Left colon (tissue), 2 donors: Measurements from ENCODE around the gene CCDC185. TPM values are rescaled to one million over a fixed set of nuclear protein-coding genes. Genes with fewer than 3 reads are reported as not detected.
A peak's percentile ranks its signal among the peaks of the same experiment; 100 is the strongest.

Source experiments
- ATAC-seq: fragments of 200-7000 bp; cut with Tn5 transposase; one replicate; pipeline ENCODE4 v1.9.1; 2020; ENCODE audit warnings: mild to moderate bottlenecking, moderate library complexity
- DNase-seq, 2 donors: peaks; one replicate each; pipeline ENCODE4 v3.0.0-alpha.2; 2020
- intact Hi-C, 2 donors: fragments of 100-400 bp; cut with DNase I in 1 of 2; cut with micrococcal nuclease in 1 of 2; formaldehyde crosslinking; loops; one replicate each; pipeline versions ENCODE4 v1.11.2 to v1.14.0; 2022; cut with DNase I, micrococcal nuclease
- total RNA-seq, 2 donors: library from RNA; stranded (reverse); fragmentation: NEBNext Ultra II Directional; extraction: Animal tissue kit (Norgen Biotek cat#: 25700); gene quantifications; one replicate each; pipeline ENCODE4 v1.2.1, GENCODE V29; 2021
- donor health status: DM: no; HTN: no; CAD: no.
- donor health status: DM: yes; HTN: yes; CAD: no.

Gene CCDC185
- total RNA-seq, 2 donors from 2014 or later, result not detected

GRCh38 chr1:223423641-223424233 lies 30.5 kb downstream of the CCDC185 start:
- intact Hi-C loops, result no loop called here
- ATAC-seq (no peak), DNase-seq (no peak)

DNA sequence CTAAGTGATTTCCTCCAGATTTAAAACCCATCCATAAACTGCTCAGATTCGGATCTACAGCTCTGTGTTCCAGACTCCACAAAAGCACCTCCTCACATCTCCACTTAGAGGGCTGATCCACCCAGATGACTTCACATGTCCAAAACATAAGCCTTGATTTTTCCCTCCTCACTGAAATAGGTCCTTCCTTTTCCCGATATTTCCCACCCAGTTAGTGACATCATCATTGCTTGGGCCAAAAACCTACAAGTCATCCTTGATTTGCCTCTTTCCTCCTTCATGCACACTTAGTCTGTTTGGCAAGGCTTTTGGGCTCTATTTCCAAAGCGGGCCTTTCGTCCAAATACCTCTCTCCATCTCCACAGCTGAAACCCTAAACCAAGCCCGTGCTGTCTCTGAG lies 32.3 kb downstream of the CCDC185 start:
- DNase-seq (no peak), ATAC-seq (no peak)
- intact Hi-C loops, result no loop called here

DNA sequence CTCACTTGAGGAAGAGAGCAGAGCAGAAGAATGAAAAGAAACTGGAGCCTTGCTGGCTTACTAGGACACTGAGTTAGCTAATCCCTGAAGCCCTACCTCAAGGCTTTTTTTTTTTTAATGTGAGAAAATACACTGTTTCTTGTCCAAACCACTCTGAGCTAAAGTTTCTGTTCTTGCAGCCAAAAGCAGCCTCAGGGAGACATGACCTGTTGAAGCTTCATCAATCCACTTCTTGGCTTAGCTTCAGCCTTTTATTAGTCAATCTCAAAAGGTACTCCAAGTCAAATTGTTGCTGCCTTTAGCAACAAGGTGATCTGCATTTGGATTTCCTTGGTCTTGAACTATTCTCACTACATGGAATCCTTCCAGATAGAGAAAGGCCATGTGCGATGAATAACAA lies 33.7 kb downstream of the CCDC185 start:
- DNase-seq, result no peak
- no peak for ATAC-seq
- intact Hi-C loops, result no loop called here

DNA sequence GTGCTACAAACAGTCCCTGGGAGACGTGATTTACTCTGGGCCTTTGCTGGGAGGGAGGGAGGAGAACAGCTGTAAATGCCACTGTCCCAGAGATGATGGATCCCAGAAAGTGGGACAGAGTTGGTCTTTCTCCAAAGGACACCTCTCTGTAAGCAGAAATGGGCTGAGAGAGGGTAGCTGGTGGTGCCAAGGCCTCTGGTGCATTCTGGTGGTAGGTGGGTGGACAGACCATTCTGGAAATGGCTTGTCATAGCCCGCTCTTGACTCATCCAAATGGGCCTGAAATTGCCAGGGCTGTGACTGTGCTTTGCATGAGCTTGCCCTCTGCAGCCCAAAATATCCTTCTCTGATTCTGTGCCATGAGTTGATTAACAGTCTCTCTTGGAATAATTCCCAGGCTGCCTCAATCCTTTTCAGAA lies 36.1 kb downstream of the CCDC185 start:
- DNase-seq (peak in 1 of 2 donors; percentile 34), ATAC-seq (no peak)
- intact Hi-C loops, result no loop called here

- DNase-seq (no peak), ATAC-seq (no peak)
- intact Hi-C loops, result no loop called here
These were observed 36.6 kb downstream of the CCDC185 start for GRCh38 chr1:223429821-223430220.

- ATAC-seq (no peak), DNase-seq (no peak)
- intact Hi-C loops, result no loop called here
These were observed 37.0 kb downstream of the CCDC185 start for GRCh38 chr1:223430236-223430635.

DNA sequence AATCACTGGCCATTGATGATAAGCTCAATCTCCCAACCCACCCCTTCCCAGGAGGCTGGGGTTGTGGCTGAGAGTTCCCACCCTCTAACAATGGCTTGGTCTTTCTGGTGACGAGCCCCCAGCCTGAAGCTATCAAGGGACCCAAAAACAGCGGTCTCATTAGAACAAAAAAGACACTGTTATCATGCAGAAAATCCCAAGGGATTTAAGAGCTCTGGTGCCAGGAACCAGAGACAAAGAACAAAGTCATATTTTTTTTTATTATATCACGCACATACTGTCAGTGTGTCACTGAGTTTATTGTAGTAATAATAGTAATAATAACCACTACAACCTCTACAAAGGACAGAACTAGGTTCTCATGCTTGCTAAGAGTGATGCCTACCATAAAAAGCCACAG lies 43.9 kb downstream of the CCDC185 start:
- intact Hi-C loops, result no loop called here
- DNase-seq (no peak), ATAC-seq (no peak)

DNA sequence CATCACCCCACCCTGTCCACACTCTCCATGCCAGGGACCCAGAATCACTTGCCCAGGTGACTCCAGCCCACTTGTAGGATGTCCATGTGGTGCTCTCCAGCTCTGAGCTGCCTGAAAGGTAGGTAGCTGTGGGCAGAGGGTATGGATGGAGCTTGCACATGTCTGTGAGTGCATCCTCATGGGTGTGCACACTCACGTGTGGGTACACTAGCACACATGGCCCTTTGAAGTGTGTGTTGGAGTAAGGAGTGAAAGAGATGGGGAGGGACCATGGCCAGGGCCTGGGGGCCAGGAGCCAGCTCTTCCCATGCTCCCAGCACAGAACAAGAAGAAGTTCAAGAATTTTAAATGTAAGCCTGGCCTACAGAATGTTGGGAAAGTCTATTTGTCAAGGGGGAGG lies 50.2 kb downstream of the CCDC185 start:
- DNase-seq (no peak), ATAC-seq (no peak)
- intact Hi-C loops, result no loop called here

DNA sequence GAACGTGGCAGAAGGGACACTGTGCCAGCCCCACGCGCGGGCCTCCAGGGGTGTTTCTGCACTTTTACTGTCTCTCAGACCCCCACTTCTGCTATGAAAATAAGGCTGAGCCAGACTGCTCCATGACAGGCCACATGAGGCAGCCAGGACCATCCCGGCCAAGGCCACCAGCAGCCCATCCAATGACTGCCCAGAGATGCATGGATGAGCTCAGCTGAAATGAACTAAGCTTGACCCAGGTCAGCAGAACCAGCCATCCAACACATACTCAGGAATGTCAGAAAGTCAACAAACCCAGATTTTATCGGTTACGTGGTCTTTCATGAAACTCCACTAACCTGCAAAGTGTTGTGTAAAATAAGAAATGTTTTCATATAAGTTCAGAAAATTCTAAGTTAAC lies 51.2 kb downstream of the CCDC185 start:
- DNase-seq (no peak), ATAC-seq (no peak)
- intact Hi-C loops, result no loop called here

Other genes starting within 250 kb of the CCDC185 start
- gene SUSD4, start 29.2 kb upstream of the CCDC185 start, total RNA-seq, result under 1 TPM; 0.15 to 0.28 TPM